HepG2 (cell line): Measurements from ENCODE around the gene MRFAP1L1. TPM values are rescaled to one million over a fixed set of nuclear protein-coding genes. Genes with fewer than 3 reads are reported as not detected.
A peak's percentile ranks its signal among the peaks of the same experiment; 100 is the strongest.

ENCODE experiments used
- ARNTL ChIP-seq: sonication (generic); formaldehyde crosslinking; IDR thresholded peaks from 2 replicates; pipeline ENCODE4 v1.4.0; 2020; ENCODE audit warnings: mild to moderate bottlenecking, missing genetic modification reagents
- CAMTA2 ChIP-seq: sonication (generic); formaldehyde crosslinking; IDR thresholded peaks from 2 replicates; pipeline ENCODE4 v1.4.0; 2020; ENCODE audit warnings: mild to moderate bottlenecking, missing genetic modification reagents, borderline replicate concordance
- FOXK1 ChIP-seq: sonication (generic); formaldehyde crosslinking; IDR thresholded peaks from 2 replicates; pipeline ENCODE4 v1.4.0; 2020; ENCODE audit warnings: low read depth, missing genetic modification reagents, borderline replicate concordance
- GLI4 ChIP-seq: sonication (generic); formaldehyde crosslinking; IDR thresholded peaks from 2 replicates; pipeline ENCODE4 v1.5.1; 2020; ENCODE audit warnings: missing genetic modification reagents, mild to moderate bottlenecking, moderate library complexity, borderline replicate concordance
- KLF11 ChIP-seq: IDR thresholded peaks from 2 replicates; pipeline ENCODE4 v1.6.1; 2016; ENCODE audit warnings: missing compliant biosample characterization
- LCORL ChIP-seq, 2 experiments: fragments of 450-650 bp in 1 of 2; sonication (generic) in 1 of 2; formaldehyde crosslinking in 1 of 2; IDR thresholded peaks; 2 replicates each; pipeline versions ENCODE4 v1.5.0 to v1.6.1; 2017 to 2020; ENCODE audit warnings: antibody characterized with exemption in 1 of 2, missing genetic modification reagents in 1 of 2
- MIER3 ChIP-seq: IDR thresholded peaks from 2 replicates; pipeline ENCODE4 v1.6.1; 2016; ENCODE audit warnings: missing compliant biosample characterization, borderline replicate concordance
- NAIF1 ChIP-seq: sonication (generic); formaldehyde crosslinking; IDR thresholded peaks from 2 replicates; pipeline ENCODE4 v1.5.0; 2020; ENCODE audit warnings: mild to moderate bottlenecking, missing genetic modification reagents, borderline replicate concordance
- PHF5A ChIP-seq: IDR thresholded peaks from one replicate; pipeline ENCODE4 v1.6.1; 2018; ENCODE audit warnings: low read depth, missing genetic modification reagents; ENCODE audit not compliant: unreplicated experiment
- PTBP1 ChIP-seq: fragments of 200-400 bp; formaldehyde crosslinking; IDR thresholded peaks from 2 replicates; pipeline ENCODE4 v1.6.1; 2018; ENCODE audit warnings: low read length, low read depth; ENCODE audit not compliant: poor library complexity, severe bottlenecking
- RBM39 ChIP-seq: fragments of 200-400 bp; formaldehyde crosslinking; IDR thresholded peaks from one replicate; pipeline ENCODE4 v1.6.1; 2018; ENCODE audit warnings: antibody characterized with exemption, mild to moderate bottlenecking, low read depth, low read length; ENCODE audit not compliant: poor library complexity, severe bottlenecking
- SIN3A ChIP-seq: IDR thresholded peaks from 2 replicates; pipeline ENCODE4 v1.6.1; 2011; ENCODE audit warnings: low read depth, mild to moderate bottlenecking, control low read depth, low read length, borderline replicate concordance
- THAP11 ChIP-seq: IDR thresholded peaks from 2 replicates; pipeline ENCODE4 v1.6.1; 2016; ENCODE audit warnings: missing biosample characterization, missing genetic modification reagents
- TMF1 ChIP-seq: sonication (generic); formaldehyde crosslinking; IDR thresholded peaks from 2 replicates; pipeline ENCODE4 v1.8.1; 2022; ENCODE audit warnings: low read depth, missing genetic modification reagents
- ZFP62 ChIP-seq: sonication (generic); formaldehyde crosslinking; IDR thresholded peaks from 2 replicates; pipeline ENCODE4 v1.4.0; 2020; ENCODE audit warnings: missing genetic modification reagents
- ZNF776 ChIP-seq: sonication (generic); formaldehyde crosslinking; IDR thresholded peaks from 2 replicates; pipeline ENCODE4 v1.4.0; 2020; ENCODE audit warnings: mild to moderate bottlenecking, missing genetic modification reagents
- ZZZ3 ChIP-seq: sonication (generic); formaldehyde crosslinking; IDR thresholded peaks from 2 replicates; pipeline ENCODE4 v1.4.0; 2020; ENCODE audit warnings: missing genetic modification reagents, mild to moderate bottlenecking, borderline replicate concordance
- polyA plus RNA-seq, 8 experiments: library from polyadenylated mRNA; depleted of rRNA in 3 of 8; stranded (reverse) in 7 of 8; unstranded in 1 of 8; fragments of >200 nt; fragmentation: Illumina TruSeq in 4 of 8; extraction: Trizol in 4 of 8; gene quantifications; 2 replicates each; pipeline versions ENCODE4 v1.2.1 to v1.2.3, GENCODE V29; 2011 to 2016; ENCODE audit warnings: low read depth in 4 of 8, missing spikeins in 1 of 8, mixed read lengths in 1 of 8; ENCODE audit not compliant: insufficient read depth in 1 of 8
- total RNA-seq, 5 experiments: library from RNA; depleted of rRNA; stranded (reverse); fragments of >200 nt; fragmentation: Illumina TruSeq; extraction: Trizol; gene quantifications; 2 replicates each; pipeline ENCODE4 v1.2.3, GENCODE V29; 2016; ENCODE audit warnings: low read depth in 1 of 5
- TF ChIP-seq, protein P1 (sequence below): IDR thresholded peaks from 2 replicates; pipeline ENCODE4 v1.6.1; 2016; ENCODE audit warnings: control low read depth
- TF ChIP-seq, protein P2 (sequence below): sonication (generic); formaldehyde crosslinking; IDR thresholded peaks from 2 replicates; pipeline ENCODE4 v1.4.0; 2020; ENCODE audit warnings: missing genetic modification reagents
- TF ChIP-seq, protein P3 (sequence below): sonication (generic); formaldehyde crosslinking; IDR thresholded peaks from 2 replicates; pipeline ENCODE4 v1.5.1; 2020; ENCODE audit warnings: mild to moderate bottlenecking, missing genetic modification reagents
- TF ChIP-seq, protein P4 (sequence below): sonication (generic); formaldehyde crosslinking; IDR thresholded peaks from 2 replicates; pipeline ENCODE4 v1.5.1; 2020; ENCODE audit warnings: mild to moderate bottlenecking, missing genetic modification reagents, moderate library complexity

Gene MRFAP1L1
- total and polyA plus RNA-seq, 2 of the 13 experiments (the other 11 are each of a cell fraction or from before 2014, with no cell fraction given), result 44.8 to 76.6 TPM

DNA sequence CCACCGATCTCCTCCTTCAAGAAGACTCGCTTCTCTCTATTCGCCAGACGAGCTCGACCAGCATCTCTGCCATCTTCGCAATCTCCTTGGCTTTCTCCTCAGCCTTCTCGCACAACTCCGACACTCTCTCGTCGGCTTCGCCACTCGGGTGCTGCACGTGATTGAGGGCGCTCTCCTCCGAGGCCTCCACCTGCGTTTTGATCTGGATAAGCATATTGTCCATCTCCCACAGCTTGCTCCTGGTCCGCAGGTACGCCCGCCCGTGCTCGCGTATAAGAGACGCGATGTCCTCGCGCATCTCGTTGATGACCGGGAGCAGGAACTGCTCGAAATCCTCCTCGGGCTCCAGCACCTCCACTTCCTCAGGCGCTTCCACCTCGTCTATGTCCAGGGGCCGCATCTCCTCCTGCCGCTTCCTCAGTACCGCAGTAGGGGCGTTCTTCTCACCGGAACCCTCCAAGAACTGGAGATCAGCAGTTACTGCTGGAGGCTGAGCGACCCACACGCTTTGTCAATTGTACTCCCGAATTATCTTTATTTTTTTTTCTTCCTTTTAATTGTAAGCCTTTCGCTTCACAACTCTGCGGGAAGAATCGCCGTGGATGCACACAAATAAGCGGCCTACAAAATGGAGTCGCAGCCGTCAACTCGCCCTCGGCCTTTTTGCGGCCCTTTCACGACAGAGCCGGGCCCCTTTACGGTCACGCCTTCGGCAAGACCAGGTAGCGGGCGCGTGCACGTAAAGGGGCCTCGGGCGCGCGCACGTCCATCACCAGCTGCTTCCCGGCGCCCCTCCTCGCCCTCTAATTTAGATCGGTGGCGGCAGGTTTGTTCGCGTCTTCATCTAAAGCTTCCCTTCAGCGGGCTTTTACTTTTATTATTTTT, at the start of gene MRFAP1L1 (continued):
- TF ChIP-seq, protein P1, sequence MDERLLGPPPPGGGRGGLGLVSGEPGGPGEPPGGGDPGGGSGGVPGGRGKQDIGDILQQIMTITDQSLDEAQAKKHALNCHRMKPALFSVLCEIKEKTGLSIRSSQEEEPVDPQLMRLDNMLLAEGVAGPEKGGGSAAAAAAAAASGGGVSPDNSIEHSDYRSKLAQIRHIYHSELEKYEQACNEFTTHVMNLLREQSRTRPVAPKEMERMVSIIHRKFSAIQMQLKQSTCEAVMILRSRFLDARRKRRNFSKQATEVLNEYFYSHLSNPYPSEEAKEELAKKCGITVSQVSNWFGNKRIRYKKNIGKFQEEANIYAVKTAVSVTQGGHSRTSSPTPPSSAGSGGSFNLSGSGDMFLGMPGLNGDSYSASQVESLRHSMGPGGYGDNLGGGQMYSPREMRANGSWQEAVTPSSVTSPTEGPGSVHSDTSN, result peak; percentile 15; the same call in 1 of the 2 replicates
- TF ChIP-seq, protein P2, sequence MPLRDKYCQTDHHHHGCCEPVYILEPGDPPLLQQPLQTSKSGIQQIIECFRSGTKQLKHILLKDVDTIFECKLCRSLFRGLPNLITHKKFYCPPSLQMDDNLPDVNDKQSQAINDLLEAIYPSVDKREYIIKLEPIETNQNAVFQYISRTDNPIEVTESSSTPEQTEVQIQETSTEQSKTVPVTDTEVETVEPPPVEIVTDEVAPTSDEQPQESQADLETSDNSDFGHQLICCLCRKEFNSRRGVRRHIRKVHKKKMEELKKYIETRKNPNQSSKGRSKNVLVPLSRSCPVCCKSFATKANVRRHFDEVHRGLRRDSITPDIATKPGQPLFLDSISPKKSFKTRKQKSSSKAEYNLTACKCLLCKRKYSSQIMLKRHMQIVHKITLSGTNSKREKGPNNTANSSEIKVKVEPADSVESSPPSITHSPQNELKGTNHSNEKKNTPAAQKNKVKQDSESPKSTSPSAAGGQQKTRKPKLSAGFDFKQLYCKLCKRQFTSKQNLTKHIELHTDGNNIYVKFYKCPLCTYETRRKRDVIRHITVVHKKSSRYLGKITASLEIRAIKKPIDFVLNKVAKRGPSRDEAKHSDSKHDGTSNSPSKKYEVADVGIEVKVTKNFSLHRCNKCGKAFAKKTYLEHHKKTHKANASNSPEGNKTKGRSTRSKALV (CRISPR knock-in tag), result no peak
- TF ChIP-seq RBM39 (peak; percentile 34), LCORL (IDR thresholded peaks at IDR 0.05) (no peak), LCORL (CRISPR knock-in tag; IDR thresholded peaks at IDR 0.05) (no peak; the same call in 1 of the 2 replicates), CAMTA2 (peak; percentile 74; the same call in 1 of the 2 replicates), THAP11 (CRISPR knock-in tag) (peak; percentile 93), MIER3 (CRISPR knock-in tag) (peak; percentile 75; the same call in 1 of the 2 replicates), SIN3A (peak; percentile 60; the same call in 1 of the 2 replicates), NAIF1 (no peak), TMF1 (CRISPR knock-in tag) (no peak), GLI4 (CRISPR knock-in tag) (0 out of 2 replicates have a peak, but pooled peaks have one; percentile 31), ARNTL (CRISPR knock-in tag) (0 out of 2 replicates have a peak, but pooled peaks have one; percentile 21), KLF11 (CRISPR knock-in tag) (no peak; the same call in 1 of the 2 replicates), PTBP1 (peak; percentile 69), PHF5A (CRISPR knock-in tag) (no peak), ZFP62 (CRISPR knock-in tag) (no peak), FOXK1 (CRISPR knock-in tag) (peak; percentile 89), ZNF776 (CRISPR knock-in tag) (peak; percentile 78; the same call in 1 of the 2 replicates), ZZZ3 (CRISPR knock-in tag) (no peak)
- TF ChIP-seq, protein P3, sequence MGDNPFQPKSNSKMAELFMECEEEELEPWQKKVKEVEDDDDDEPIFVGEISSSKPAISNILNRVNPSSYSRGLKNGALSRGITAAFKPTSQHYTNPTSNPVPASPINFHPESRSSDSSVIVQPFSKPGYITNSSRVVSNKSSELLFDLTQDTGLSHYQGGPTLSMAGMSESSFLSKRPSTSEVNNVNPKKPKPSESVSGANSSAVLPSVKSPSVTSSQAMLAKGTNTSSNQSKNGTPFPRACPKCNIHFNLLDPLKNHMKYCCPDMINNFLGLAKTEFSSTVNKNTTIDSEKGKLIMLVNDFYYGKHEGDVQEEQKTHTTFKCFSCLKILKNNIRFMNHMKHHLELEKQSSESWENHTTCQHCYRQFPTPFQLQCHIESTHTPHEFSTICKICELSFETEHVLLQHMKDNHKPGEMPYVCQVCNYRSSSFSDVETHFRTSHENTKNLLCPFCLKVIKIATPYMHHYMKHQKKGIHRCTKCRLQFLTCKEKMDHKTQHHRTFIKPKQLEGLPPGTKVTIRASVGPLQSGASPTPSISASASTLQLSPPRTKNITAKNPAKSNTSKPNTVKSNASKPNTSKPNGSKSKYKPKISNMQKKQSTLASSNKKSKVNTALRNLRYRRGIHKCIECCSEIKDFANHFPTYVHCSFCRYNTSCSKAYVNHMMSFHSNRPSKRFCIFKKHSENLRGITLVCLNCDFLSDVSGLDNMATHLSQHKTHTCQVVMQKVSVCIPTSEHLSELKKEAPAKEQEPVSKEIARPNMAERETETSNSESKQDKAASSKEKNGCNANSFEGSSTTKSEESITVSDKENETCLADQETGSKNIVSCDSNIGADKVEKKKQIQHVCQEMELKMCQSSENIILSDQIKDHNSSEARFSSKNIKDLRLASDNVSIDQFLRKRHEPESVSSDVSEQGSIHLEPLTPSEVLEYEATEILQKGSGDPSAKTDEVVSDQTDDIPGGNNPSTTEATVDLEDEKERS (CRISPR knock-in tag), result peak; percentile 79
- TF ChIP-seq, protein P4, sequence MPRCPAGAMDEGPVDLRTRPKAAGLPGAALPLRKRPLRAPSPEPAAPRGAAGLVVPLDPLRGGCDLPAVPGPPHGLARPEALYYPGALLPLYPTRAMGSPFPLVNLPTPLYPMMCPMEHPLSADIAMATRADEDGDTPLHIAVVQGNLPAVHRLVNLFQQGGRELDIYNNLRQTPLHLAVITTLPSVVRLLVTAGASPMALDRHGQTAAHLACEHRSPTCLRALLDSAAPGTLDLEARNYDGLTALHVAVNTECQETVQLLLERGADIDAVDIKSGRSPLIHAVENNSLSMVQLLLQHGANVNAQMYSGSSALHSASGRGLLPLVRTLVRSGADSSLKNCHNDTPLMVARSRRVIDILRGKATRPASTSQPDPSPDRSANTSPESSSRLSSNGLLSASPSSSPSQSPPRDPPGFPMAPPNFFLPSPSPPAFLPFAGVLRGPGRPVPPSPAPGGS (CRISPR knock-in tag), result no peak; the same call in 1 of the 2 replicates
